ENCODE data around the gene SPG7.
A peak's percentile ranks its signal among the peaks of the same experiment; 100 is the strongest.

SPG7 gene

GRCh38 chr16:89519881-89520280, 11.7 kb downstream of the SPG7 start:
- no peak overlapping the region for H3K4me3 ChIP-seq (ENCODE audit: low read depth, low read length)
- TF ChIP-seq CTCF (IDR thresholded peaks at IDR 0.05; ENCODE audit: borderline replicate concordance, insufficient read depth, low read depth, low read length) = no peak

- TF ChIP-seq CTCF (IDR thresholded peaks at IDR 0.05; ENCODE audit: borderline replicate concordance, insufficient read depth, low read depth, low read length) = no peak
- H3K4me3 ChIP-seq (ENCODE audit: low read depth, low read length) = no peak overlapping the region
These were observed 14.1 kb downstream of the SPG7 start for GRCh38 chr16:89522287-89522686.

- no peak overlapping the region for H3K4me3 ChIP-seq (ENCODE audit: low read depth, low read length)
- TF ChIP-seq CTCF (IDR thresholded peaks at IDR 0.05; ENCODE audit: borderline replicate concordance, insufficient read depth, low read depth, low read length) = no peak
These were observed 15.6 kb downstream of the SPG7 start for GRCh38 chr16:89523680-89524344.

GRCh38 chr16:89525146-89525913, 17.1 kb downstream of the SPG7 start:
- TF ChIP-seq CTCF (IDR thresholded peaks at IDR 0.05; ENCODE audit: borderline replicate concordance, insufficient read depth, low read depth, low read length) = peak; percentile 18; the same call in 1 of the 2 replicates
- no peak overlapping the region for H3K4me3 ChIP-seq (ENCODE audit: low read depth, low read length)

GRCh38 chr16:89529097-89529496, 20.9 kb downstream of the SPG7 start:
- no peak overlapping the region for H3K4me3 ChIP-seq (ENCODE audit: low read depth, low read length)
- no peak for TF ChIP-seq CTCF (IDR thresholded peaks at IDR 0.05; ENCODE audit: borderline replicate concordance, insufficient read depth, low read depth, low read length)

- H3K4me3 ChIP-seq (ENCODE audit: low read depth, low read length) = no peak overlapping the region
- no peak for TF ChIP-seq CTCF (IDR thresholded peaks at IDR 0.05; ENCODE audit: borderline replicate concordance, insufficient read depth, low read depth, low read length)
These were observed 22.5 kb downstream of the SPG7 start for GRCh38 chr16:89530401-89531381.
